SK-N-SH treated with all-trans-retinoic acid at 6 μM for 48 hours (cell line): ENCODE measurements around the gene RND2.

Experiments
- ATAC-seq: fragments of 200-7000 bp; cut with Tn5 transposase; 3 replicates; pipeline ENCODE4 v1.9.1; 2020; ENCODE audit warnings: mild to moderate bottlenecking, moderate library complexity
- ARNTL ChIP-seq: fragments of 450-650 bp; formaldehyde crosslinking; IDR thresholded peaks from 2 replicates; pipeline ENCODE4 v1.5.0; 2020; ENCODE audit warnings: low read depth, mild to moderate bottlenecking, moderate library complexity, borderline replicate concordance
- BACH2 ChIP-seq: fragments of 250-450 bp; sonication (Bioruptor Pico); IDR thresholded peaks from 2 replicates; pipeline ENCODE4 v1.9.0; 2021; ENCODE audit warnings: mild to moderate bottlenecking, borderline replicate concordance
- CREB5 ChIP-seq: fragments of 250-450 bp; sonication (Bioruptor Pico); IDR thresholded peaks from 2 replicates; pipeline ENCODE4 v1.5.1; 2020; ENCODE audit warnings: low read depth, mild to moderate bottlenecking, moderate library complexity
- CSDC2 ChIP-seq: fragments of 250-450 bp; sonication (Bioruptor Pico); IDR thresholded peaks from 2 replicates; pipeline ENCODE4 v1.5.0; 2020; ENCODE audit warnings: mild to moderate bottlenecking, moderate library complexity
- CSRNP3 ChIP-seq: fragments of 250-450 bp; sonication (Bioruptor Pico); IDR thresholded peaks from 2 replicates; pipeline ENCODE4 v1.5.1; 2021; ENCODE audit warnings: mild to moderate bottlenecking, moderate library complexity
- ESRRG ChIP-seq: fragments of 250-450 bp; sonication (Bioruptor Pico); IDR thresholded peaks from 2 replicates; pipeline ENCODE4 v1.6.1; 2021; ENCODE audit warnings: mild to moderate bottlenecking
- GLIS3 ChIP-seq: fragments of 250-450 bp; sonication (Bioruptor Pico); IDR thresholded peaks from 2 replicates; pipeline ENCODE4 v1.5.0; 2020; ENCODE audit warnings: mild to moderate bottlenecking, moderate library complexity
- ISL1 ChIP-seq: fragments of 250-450 bp; sonication (Bioruptor Pico); IDR thresholded peaks from 2 replicates; pipeline ENCODE4 v2.1.2; 2022; ENCODE audit warnings: mild to moderate bottlenecking, moderate library complexity
- OSR1 ChIP-seq: fragments of 250-450 bp; sonication (Bioruptor Pico); IDR thresholded peaks from 2 replicates; pipeline ENCODE4 v1.8.0; 2022; ENCODE audit warnings: moderate library complexity, mild to moderate bottlenecking, inconsistent platforms
- TCF4 ChIP-seq: fragments of 250-450 bp; sonication (Bioruptor Pico); IDR thresholded peaks from 2 replicates; pipeline ENCODE4 v1.8.0; 2021; ENCODE audit warnings: mild to moderate bottlenecking, moderate library complexity, borderline replicate concordance
- TOX ChIP-seq: fragments of 250-450 bp; sonication (Bioruptor Pico); IDR thresholded peaks from 2 replicates; pipeline ENCODE4 v1.8.0; 2021; ENCODE audit warnings: mild to moderate bottlenecking, moderate library complexity, borderline replicate concordance
- ZC3H10 ChIP-seq: fragments of 250-450 bp; sonication (Bioruptor Pico); IDR thresholded peaks from 2 replicates; pipeline ENCODE4 v1.5.1; 2021; ENCODE audit warnings: mild to moderate bottlenecking, moderate library complexity
- ZFP3 ChIP-seq: fragments of 250-450 bp; sonication (Bioruptor Pico); IDR thresholded peaks from 2 replicates; pipeline ENCODE4 v1.5.0; 2020; ENCODE audit warnings: mild to moderate bottlenecking, moderate library complexity
- ZFP30 ChIP-seq: fragments of 450-650 bp; formaldehyde crosslinking; IDR thresholded peaks from 2 replicates; pipeline ENCODE4 v1.5.0; 2022; ENCODE audit warnings: mild to moderate bottlenecking, moderate library complexity
- ZNF565 ChIP-seq: fragments of 450-650 bp; formaldehyde crosslinking; conservative IDR thresholded peaks from 2 replicates; pipeline ENCODE4 v1.5.0; 2020; ENCODE audit warnings: low read depth, mild to moderate bottlenecking, moderate library complexity
- ZNF70 ChIP-seq: fragments of 450-650 bp; formaldehyde crosslinking; IDR thresholded peaks from 2 replicates; pipeline ENCODE4 v1.5.0; 2020; ENCODE audit warnings: mild to moderate bottlenecking, moderate library complexity
- ZNF8 ChIP-seq: fragments of 450-650 bp; formaldehyde crosslinking; IDR thresholded peaks from 2 replicates; pipeline ENCODE4 v1.5.0; 2020; ENCODE audit warnings: mild to moderate bottlenecking, moderate library complexity
- TF ChIP-seq, protein P1 (sequence below): fragments of 250-450 bp; sonication (Bioruptor Pico); IDR thresholded peaks from 2 replicates; pipeline ENCODE4 v1.8.0; 2021; ENCODE audit warnings: low read depth, mild to moderate bottlenecking, moderate library complexity, borderline replicate concordance
- TF ChIP-seq, protein P2 (sequence below): fragments of 250-450 bp; sonication (Bioruptor Pico); IDR thresholded peaks from 2 replicates; pipeline ENCODE4 v1.8.0; 2020; ENCODE audit warnings: mild to moderate bottlenecking, moderate library complexity, borderline replicate concordance

The RND2 gene

GRCh38 chr17:43018008-43018853, 6.8 kb upstream of the RND2 start:
- TF ChIP-seq ESRRG (CRISPR knock-in tag) (no peak), ZNF8 (no peak), TCF4 (no peak), ZFP3 (no peak), OSR1 (CRISPR knock-in tag) (no peak), CSDC2 (no peak), ZNF70 (CRISPR knock-in tag) (no peak)
- ATAC-seq, result no peak

GRCh38 chr17:43018932-43019331, 6.1 kb upstream of the RND2 start:
- TF ChIP-seq TOX (CRISPR knock-in tag) (no peak), ARNTL (CRISPR knock-in tag) (no peak), ISL1 (CRISPR knock-in tag) (no peak), ZFP30 (CRISPR knock-in tag) (no peak), ZNF565 (CRISPR knock-in tag) (no peak)
- no peak for ATAC-seq

DNA sequence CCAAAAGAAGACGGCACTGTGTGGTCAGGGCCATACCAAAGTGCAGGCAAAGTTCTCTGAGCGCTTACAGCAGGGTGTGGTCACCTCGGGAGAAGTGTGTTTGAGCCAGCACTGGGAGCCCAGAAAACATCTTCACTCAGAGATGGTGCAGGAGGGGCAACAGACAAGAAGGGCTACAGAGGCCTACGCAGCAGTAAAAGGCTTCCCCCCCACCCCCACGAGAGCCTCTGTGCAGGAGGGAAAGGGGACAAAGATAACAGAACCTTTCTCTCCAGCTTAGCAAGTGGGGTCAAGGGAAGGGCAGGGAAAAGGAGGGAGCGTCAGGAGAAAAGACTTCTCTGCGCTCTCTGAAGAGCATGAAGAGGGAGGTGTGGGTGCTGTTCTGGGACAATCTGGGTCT, 5.6 kb upstream of the RND2 start:
- no peak for TF ChIP-seq ZNF8
- no peak for TF ChIP-seq BACH2 (CRISPR knock-in tag)
- TF ChIP-seq ZNF70 (CRISPR knock-in tag), result no peak
- TF ChIP-seq TCF4, result no peak
- no peak for TF ChIP-seq ISL1 (CRISPR knock-in tag)
- TF ChIP-seq ZC3H10 (CRISPR knock-in tag), result no peak
- TF ChIP-seq GLIS3 (CRISPR knock-in tag), result no peak
- no peak for ATAC-seq

- TF ChIP-seq ZNF8 (no peak), BACH2 (CRISPR knock-in tag) (no peak), ISL1 (CRISPR knock-in tag) (no peak), ZFP30 (CRISPR knock-in tag) (no peak), GLIS3 (CRISPR knock-in tag) (no peak), TCF4 (no peak), CSDC2 (no peak), OSR1 (CRISPR knock-in tag) (no peak), CREB5 (CRISPR knock-in tag) (no peak), ZNF70 (CRISPR knock-in tag) (no peak), CSRNP3 (CRISPR knock-in tag) (no peak)
- TF ChIP-seq, protein P1, sequence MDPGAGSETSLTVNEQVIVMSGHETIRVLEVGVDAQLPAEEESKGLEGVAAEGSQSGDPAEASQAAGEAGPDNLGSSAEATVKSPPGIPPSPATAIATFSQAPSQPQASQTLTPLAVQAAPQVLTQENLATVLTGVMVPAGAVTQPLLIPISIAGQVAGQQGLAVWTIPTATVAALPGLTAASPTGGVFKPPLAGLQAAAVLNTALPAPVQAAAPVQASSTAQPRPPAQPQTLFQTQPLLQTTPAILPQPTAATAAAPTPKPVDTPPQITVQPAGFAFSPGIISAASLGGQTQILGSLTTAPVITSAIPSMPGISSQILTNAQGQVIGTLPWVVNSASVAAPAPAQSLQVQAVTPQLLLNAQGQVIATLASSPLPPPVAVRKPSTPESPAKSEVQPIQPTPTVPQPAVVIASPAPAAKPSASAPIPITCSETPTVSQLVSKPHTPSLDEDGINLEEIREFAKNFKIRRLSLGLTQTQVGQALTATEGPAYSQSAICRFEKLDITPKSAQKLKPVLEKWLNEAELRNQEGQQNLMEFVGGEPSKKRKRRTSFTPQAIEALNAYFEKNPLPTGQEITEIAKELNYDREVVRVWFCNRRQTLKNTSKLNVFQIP, result no peak
- TF ChIP-seq, protein P2, sequence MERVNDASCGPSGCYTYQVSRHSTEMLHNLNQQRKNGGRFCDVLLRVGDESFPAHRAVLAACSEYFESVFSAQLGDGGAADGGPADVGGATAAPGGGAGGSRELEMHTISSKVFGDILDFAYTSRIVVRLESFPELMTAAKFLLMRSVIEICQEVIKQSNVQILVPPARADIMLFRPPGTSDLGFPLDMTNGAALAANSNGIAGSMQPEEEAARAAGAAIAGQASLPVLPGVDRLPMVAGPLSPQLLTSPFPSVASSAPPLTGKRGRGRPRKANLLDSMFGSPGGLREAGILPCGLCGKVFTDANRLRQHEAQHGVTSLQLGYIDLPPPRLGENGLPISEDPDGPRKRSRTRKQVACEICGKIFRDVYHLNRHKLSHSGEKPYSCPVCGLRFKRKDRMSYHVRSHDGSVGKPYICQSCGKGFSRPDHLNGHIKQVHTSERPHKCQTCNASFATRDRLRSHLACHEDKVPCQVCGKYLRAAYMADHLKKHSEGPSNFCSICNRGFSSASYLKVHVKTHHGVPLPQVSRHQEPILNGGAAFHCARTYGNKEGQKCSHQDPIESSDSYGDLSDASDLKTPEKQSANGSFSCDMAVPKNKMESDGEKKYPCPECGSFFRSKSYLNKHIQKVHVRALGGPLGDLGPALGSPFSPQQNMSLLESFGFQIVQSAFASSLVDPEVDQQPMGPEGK (CRISPR knock-in tag), result no peak
- no peak for ATAC-seq
These were observed 4.9 kb upstream of the RND2 start for GRCh38 chr17:43020030-43020621.
